Measurements from ENCODE around the gene F2R.

The F2R gene

GRCh38 chr5:76718381-76718832 lies 2.5 kb downstream of the F2R start:
- H3K4me3 ChIP-seq = no peak overlapping the region

DNA sequence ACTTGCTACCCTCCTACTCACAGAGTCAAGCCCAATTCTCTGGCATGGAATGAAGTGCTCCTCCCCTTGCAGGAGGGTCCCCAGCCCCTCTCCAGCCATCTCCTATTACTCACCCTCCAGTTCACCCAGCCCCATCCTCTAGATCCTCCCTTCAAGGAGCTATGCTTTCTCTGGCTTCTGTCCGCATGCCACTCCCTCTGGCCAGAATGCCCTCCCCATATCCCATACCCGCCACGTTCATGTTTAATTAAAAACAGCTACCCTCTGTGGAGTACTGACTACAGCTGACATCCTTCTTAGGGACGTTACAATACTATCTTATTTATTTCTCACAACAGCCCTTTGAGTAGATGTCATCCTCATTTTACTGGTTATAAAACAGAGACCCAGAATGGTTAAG lies 3.0 kb downstream of the F2R start:
- peaks cover 9% of the 10 kb centered on the region for H3K4me1 ChIP-seq
- no peak overlapping the region for H3K4me3 ChIP-seq
- in situ Hi-C loops (cut with MboI; ENCODE audit: low sequenced_read_pairs) = no loop called here

More at GRCh38 chr5:76718381-76718832, 2.5 kb downstream of the F2R start:
- H3K36me3 ChIP-seq (replicated peaks) = no peaks in the 10 kb centered on the region
- DNase-seq (ENCODE audit: low spot score in 2 of 2) = no peak
- H3K9me3 ChIP-seq = no peaks in the 10 kb centered on the region
- no peaks in the 10 kb centered on the region; the same call in 1 of the 2 replicates for H3K27me3 ChIP-seq (ENCODE audit: low read depth)
- peaks cover 9% of the 10 kb centered on the region for H3K4me1 ChIP-seq
- in situ Hi-C loops (cut with MboI; ENCODE audit: low sequenced_read_pairs) = no loop called here

DNA sequence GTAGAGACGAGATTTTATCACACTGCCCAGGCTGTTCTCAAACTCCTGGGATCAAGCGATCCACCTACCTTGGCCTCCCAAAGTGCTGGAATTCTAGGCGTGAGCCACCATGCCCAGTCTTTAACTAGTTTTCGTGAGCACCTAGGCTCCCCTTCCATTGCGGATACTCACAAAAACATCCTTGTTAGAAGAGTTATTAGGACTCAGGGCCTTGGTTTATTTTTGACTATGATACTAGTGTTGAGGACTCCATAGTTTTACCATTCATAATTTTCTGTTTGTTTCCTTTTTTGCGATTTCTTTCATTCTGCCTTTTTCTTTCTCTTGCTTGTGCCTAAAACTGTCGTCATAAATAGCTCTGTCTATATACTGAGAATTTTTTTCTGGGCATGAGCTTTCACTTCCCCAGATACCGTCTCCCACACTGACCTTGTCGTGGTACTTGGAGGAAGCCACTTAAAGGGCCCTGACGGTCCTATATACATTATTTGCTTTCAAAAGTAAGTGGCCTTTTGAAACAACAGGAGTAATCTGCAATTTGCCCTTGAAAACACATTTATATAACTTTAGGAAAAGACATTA lies 5.2 kb downstream of the F2R start:
- H3K4me1 ChIP-seq = peaks cover 3% of the 10 kb centered on the region
- H3K27me3 ChIP-seq (ENCODE audit: low read depth) = no peaks in the 10 kb centered on the region
- in situ Hi-C loops (cut with MboI; ENCODE audit: low sequenced_read_pairs) = no loop called here
- H3K9me3 ChIP-seq = no peaks in the 10 kb centered on the region
- H3K4me3 ChIP-seq = no peak overlapping the region
- no peaks in the 10 kb centered on the region for H3K36me3 ChIP-seq (replicated peaks)
- no peak for DNase-seq (ENCODE audit: low spot score in 2 of 2)

More for the DNA sequence above, 3.0 kb downstream of the F2R start:
- Histone ChIP-seq H3K9me3 (no peaks in the 10 kb centered on the region), H3K36me3 (replicated peaks) (no peaks in the 10 kb centered on the region), H3K27me3 (ENCODE audit: low read depth) (no peaks in the 10 kb centered on the region; the same call in 1 of the 2 replicates)
- no peak for DNase-seq (ENCODE audit: low spot score in 2 of 2)

DNA sequence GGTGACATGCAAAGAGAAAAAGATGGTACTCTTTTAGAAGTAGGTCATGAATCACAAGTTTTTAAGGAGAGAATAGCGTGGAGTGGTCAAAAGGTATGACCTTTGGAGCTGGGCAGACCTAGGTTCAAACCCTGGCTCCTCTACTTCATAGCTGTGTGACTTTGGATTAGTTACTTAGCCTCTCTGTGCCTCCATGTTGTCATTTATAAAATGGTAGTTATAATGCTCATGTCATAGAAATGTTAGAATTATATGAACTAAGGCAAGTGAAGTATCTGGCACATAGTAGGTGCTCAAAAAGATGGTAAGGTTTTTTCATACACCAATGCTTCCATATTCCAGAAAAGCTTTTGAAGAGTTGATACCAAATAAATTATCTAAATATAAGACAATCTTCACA lies 7.3 kb downstream of the F2R start:
- Histone ChIP-seq H3K27me3 (ENCODE audit: low read depth) (no peaks in the 10 kb centered on the region), H3K4me3 (no peak overlapping the region), H3K9me3 (0 out of 2 replicates have a peak, but pooled peaks cover 3% of the 10 kb centered on the region), H3K36me3 (replicated peaks) (no peaks in the 10 kb centered on the region), H3K4me1 (no peaks in the 10 kb centered on the region; the same call in 1 of the 2 replicates)
- no peak for DNase-seq (ENCODE audit: low spot score in 2 of 2)
- in situ Hi-C loops (cut with MboI; ENCODE audit: low sequenced_read_pairs) = no loop called here

GRCh38 chr5:76723906-76724305 lies 8.0 kb downstream of the F2R start:
- no peaks in the 10 kb centered on the region for H3K36me3 ChIP-seq (replicated peaks)
- 0 out of 2 replicates have a peak, but pooled peaks cover 3% of the 10 kb centered on the region for H3K9me3 ChIP-seq
- H3K4me3 ChIP-seq = no peak overlapping the region
- DNase-seq (ENCODE audit: low spot score in 2 of 2) = no peak
- H3K4me1 ChIP-seq = no peaks in the 10 kb centered on the region
- no peaks in the 10 kb centered on the region for H3K27me3 ChIP-seq (ENCODE audit: low read depth)
- in situ Hi-C loops (cut with MboI; ENCODE audit: low sequenced_read_pairs) = no loop called here

GRCh38 chr5:76724871-76725270 lies 8.9 kb downstream of the F2R start:
- Histone ChIP-seq H3K4me1 (no peaks in the 10 kb centered on the region), H3K4me3 (no peak overlapping the region), H3K27me3 (ENCODE audit: low read depth) (no peaks in the 10 kb centered on the region), H3K9me3 (0 out of 2 replicates have a peak, but pooled peaks cover 3% of the 10 kb centered on the region), H3K36me3 (replicated peaks) (no peaks in the 10 kb centered on the region; the same call in 1 of the 2 replicates)
- in situ Hi-C loops (cut with MboI; ENCODE audit: low sequenced_read_pairs) = no loop called here
- DNase-seq (ENCODE audit: low spot score in 2 of 2) = no peak

- peaks cover 6% of the 10 kb centered on the region; the same call in 1 of the 2 replicates for H3K9me3 ChIP-seq
- no peak for DNase-seq (ENCODE audit: low spot score in 2 of 2)
Observed at GRCh38 chr5:76728965-76729364, 13.0 kb downstream of the F2R start.

DNA sequence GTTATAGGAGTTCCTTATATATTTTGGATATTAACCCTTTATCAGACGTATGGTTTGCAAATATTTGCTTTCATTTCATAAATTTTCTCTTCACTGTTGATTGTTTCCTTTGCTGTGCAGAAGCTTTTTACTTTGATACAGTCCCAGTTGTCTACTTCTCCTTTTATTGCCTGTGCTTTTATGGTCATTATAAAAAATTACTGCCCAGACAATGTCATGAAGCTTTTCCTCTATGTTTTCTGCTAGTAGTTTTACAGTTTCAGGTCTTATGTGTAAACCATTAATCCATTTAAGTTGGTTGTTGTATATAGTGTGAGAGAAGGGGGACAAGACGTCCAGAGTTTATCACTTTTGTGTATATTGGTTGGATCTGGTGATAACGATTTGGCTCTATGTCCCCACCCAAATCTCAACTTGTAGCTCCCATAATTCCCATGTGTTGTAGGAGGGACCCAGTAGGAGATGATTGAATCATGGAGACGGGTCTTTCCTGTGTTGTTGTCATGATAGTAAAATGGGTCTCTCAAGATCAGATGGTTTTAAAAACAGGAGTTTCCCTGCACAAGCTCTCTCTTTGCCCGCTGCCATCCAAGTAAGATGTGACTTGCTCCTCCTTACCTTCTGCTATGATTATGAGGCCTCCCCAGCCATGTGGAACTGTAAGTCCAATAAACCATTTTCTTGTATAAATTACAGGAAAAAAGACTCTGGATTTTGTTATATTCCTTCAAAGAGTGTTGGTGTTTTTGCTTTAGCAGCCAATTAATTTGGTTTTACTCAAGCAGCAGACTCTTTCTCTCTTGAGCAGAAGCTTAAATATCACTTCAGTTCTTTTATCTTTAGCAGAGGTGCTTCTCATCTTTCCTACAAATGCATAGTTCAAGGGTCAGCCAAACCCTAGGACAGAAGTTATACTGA lies 13.7 kb downstream of the F2R start:
- Histone ChIP-seq H3K36me3 (replicated peaks) (peaks cover 4% of the 10 kb centered on the region), H3K27me3 (ENCODE audit: low read depth) (no peaks in the 10 kb centered on the region), H3K9me3 (peaks cover 6% of the 10 kb centered on the region; the same call in 1 of the 2 replicates), H3K4me1 (no peaks in the 10 kb centered on the region), H3K4me3 (no peak overlapping the region)
- in situ Hi-C loops (cut with MboI; ENCODE audit: low sequenced_read_pairs) = no loop called here
- DNase-seq (ENCODE audit: low spot score in 2 of 2) = no peak

More at GRCh38 chr5:76728965-76729364, 13.0 kb downstream of the F2R start:
- no peaks in the 10 kb centered on the region for H3K4me1 ChIP-seq
- H3K27me3 ChIP-seq (ENCODE audit: low read depth) = no peaks in the 10 kb centered on the region
- no peak overlapping the region for H3K4me3 ChIP-seq
- in situ Hi-C loops (cut with MboI; ENCODE audit: low sequenced_read_pairs) = no loop called here
- H3K36me3 ChIP-seq (replicated peaks) = peaks cover 4% of the 10 kb centered on the region

DNA sequence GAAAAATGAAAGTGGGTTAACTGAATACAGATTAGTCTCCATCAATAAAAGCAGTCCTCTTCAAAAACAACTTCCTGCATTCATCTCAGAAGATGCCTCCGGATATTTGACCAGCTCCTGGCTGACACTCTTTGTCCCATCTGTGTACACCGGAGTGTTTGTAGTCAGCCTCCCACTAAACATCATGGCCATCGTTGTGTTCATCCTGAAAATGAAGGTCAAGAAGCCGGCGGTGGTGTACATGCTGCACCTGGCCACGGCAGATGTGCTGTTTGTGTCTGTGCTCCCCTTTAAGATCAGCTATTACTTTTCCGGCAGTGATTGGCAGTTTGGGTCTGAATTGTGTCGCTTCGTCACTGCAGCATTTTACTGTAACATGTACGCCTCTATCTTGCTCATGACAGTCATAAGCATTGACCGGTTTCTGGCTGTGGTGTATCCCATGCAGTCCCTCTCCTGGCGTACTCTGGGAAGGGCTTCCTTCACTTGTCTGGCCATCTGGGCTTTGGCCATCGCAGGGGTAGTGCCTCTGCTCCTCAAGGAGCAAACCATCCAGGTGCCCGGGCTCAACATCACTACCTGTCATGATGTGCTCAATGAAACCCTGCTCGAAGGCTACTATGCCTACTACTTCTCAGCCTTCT lies 16.6 kb downstream of the F2R start:
- H3K4me3 ChIP-seq = no peak overlapping the region
- no peaks in the 10 kb centered on the region; the same call in 1 of the 2 replicates for H3K4me1 ChIP-seq
- peaks cover 4% of the 10 kb centered on the region for H3K36me3 ChIP-seq (replicated peaks)
- in situ Hi-C loops (cut with MboI; ENCODE audit: low sequenced_read_pairs) = no loop called here
- no peak for DNase-seq (ENCODE audit: low spot score in 2 of 2)
- peaks cover 3% of the 10 kb centered on the region; the same call in 1 of the 2 replicates for H3K9me3 ChIP-seq
- H3K27me3 ChIP-seq (ENCODE audit: low read depth) = no peaks in the 10 kb centered on the region

DNA sequence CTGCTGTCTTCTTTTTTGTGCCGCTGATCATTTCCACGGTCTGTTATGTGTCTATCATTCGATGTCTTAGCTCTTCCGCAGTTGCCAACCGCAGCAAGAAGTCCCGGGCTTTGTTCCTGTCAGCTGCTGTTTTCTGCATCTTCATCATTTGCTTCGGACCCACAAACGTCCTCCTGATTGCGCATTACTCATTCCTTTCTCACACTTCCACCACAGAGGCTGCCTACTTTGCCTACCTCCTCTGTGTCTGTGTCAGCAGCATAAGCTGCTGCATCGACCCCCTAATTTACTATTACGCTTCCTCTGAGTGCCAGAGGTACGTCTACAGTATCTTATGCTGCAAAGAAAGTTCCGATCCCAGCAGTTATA lies 17.1 kb downstream of the F2R start:
- Histone ChIP-seq H3K9me3 (peaks cover 3% of the 10 kb centered on the region; the same call in 1 of the 2 replicates), H3K4me1 (no peaks in the 10 kb centered on the region; the same call in 1 of the 2 replicates), H3K27me3 (ENCODE audit: low read depth) (no peaks in the 10 kb centered on the region), H3K36me3 (replicated peaks) (peaks cover 4% of the 10 kb centered on the region), H3K4me3 (no peak overlapping the region)
- DNase-seq (ENCODE audit: low spot score in 2 of 2) = no peak
- in situ Hi-C loops (cut with MboI; ENCODE audit: low sequenced_read_pairs) = no loop called here

- in situ Hi-C loops (cut with MboI; ENCODE audit: low sequenced_read_pairs) = no loop called here
- no peak for DNase-seq (ENCODE audit: low spot score in 2 of 2)
- H3K36me3 ChIP-seq (replicated peaks) = peaks cover 4% of the 10 kb centered on the region
- no peak overlapping the region for H3K4me3 ChIP-seq
- no peaks in the 10 kb centered on the region for H3K9me3 ChIP-seq
- no peaks in the 10 kb centered on the region for H3K27me3 ChIP-seq (ENCODE audit: low read depth)
- no peaks in the 10 kb centered on the region; the same call in 1 of the 2 replicates for H3K4me1 ChIP-seq
Observed at GRCh38 chr5:76735762-76736545, 20.0 kb downstream of the F2R start.

DNA sequence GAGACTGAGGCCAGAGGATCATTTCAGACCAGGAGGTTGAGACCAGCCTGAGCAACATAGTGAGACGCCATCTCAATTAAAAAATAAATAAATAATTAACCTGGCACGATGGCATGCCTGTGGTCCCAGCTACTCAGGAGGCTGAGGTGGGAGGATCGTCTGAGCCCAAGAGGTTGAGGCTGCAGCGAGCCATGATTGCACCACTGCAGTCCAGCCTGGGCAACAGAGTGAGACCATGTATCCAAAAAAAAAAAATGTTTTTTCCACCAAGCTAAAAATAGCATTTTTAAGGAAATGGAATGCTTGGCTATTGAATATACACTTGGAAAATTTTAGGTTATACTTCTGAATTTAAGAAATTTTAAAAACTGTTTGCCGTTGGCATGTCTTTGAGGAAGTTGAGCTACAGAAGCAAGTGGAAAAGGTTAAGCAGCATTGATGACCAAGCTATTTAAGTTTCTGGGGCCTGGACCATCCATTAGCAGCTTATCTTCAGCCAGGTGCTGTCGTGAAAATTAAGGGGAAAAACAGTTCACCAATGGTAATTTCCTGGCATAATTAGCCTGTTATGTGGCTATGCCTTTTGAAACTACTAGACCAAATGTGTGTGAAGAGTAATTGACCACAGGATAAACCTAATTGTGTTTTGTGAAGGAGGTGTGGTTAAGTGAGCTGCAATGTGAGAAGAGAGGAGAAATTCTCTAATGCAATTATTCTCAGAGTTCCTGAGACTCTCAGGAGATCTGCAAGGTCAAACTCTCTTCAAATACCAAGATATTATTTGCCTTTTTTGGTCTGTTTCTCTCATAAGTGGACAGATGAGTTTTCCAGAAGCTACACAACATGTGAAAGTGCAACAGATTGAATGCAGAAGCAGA lies 21.0 kb downstream of the F2R start:
- Histone ChIP-seq H3K36me3 (replicated peaks) (peaks cover 4% of the 10 kb centered on the region), H3K4me1 (no peaks in the 10 kb centered on the region; the same call in 1 of the 2 replicates), H3K9me3 (no peaks in the 10 kb centered on the region), H3K4me3 (no peak overlapping the region), H3K27me3 (ENCODE audit: low read depth) (no peaks in the 10 kb centered on the region)
- in situ Hi-C loops (cut with MboI; ENCODE audit: low sequenced_read_pairs) = no loop called here
- DNase-seq (ENCODE audit: low spot score in 2 of 2) = no peak

Data from HAP-1 (cell line).